NCI-H345 (cell line): ENCODE data around the gene JUND.
"Not testable (repeated sequence)": the region's sequence is repeated elsewhere in the genome, so short reads cannot be mapped to it uniquely, and the experiment has no call there.

Experiments used
- DNase-seq: peaks from one replicate; lab custom pipeline; 2025; lab: John Stamatoyannopoulos, UW

JUND gene

DNA sequence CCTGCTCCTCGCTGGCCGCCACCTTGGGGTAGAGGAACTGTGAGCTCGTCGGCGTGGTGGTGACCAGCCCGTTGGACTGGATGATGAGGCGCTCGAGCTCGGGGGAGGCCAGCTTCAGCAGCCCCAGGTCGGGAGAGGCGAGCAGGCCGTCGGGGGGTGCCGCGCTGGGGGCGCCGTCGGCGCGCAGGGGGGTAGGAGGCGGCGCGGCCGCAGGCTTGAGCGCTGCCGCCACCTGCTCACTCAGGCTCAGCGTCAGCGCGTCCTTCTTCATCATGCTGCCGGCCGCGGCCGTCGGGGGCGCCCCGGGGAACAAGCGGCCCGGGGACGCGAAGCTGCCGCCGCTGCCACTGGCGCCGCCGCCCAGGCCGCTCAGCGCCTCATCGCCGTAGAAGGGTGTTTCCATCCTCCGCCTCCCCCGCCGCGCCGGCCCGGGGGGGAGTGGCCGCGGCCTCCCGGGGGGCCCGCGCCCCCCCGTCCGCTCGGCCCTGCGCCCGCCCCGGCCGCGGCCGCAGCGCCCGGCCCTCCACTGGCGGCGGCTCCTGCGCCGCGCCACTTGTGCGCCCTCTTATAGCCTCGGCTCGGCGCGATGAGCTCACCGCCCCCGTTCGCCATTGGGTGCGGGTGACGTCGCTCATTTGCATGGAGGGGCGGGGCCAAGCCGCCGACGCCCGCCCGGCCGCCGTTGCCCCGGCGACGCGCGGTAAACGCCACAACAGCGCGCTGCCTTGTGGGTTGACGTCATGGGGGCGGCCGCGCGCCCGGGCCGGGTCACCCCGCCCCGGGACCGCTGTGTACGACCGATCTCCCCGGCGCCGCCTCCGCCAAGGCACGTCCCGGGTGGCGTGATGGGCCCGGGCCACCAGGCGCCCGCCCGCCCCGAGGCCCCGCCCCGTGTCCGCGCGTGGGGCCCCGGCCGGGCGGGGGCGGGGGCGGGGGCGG is at the start of gene JUND:
TSS of gene JUND (minus strand) at position 541 of the 939 bp plus-strand sequence. CDS start at position 403, 138 bp downstream.
- DNase-seq: peak; percentile 95

DNA sequence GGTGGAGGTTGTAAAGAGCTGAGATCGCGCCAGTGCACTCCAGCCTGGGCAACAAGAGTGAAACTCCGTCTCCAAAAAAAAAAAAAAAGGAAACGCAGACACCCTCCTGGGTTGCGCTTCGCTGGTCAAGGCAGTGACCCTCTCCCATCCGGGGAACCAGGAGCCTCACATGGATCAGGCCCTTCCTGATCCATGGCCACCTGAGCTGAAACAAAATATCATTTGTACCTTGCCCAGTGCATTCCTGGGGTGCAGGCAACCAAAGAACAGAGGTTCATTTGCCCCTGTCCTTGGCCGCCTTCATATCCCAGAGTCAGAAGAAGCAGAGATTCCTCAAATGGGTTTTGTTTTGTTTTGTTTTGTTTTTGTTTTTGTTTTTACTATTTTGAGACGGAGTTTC is 49.4 kb upstream of the JUND start:
- no peak for DNase-seq

DNA sequence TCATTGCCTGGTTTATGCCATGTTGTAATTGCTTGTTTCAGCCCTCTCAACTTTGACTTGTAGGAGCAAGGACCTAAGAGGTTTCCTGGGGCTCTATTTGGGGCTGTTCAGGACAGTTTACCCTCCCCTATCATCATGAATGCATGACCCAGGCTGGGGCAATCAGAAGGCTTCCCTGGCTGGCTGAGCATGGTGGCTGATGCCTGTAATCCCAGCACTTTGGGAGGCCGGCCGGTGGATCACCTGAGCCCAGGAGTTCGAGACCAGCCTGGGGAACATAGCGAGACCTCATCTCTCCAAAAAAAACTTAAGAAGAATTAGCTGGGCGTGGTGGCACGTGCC is 47.6 kb upstream of the JUND start:
- DNase-seq: no peak

DNA sequence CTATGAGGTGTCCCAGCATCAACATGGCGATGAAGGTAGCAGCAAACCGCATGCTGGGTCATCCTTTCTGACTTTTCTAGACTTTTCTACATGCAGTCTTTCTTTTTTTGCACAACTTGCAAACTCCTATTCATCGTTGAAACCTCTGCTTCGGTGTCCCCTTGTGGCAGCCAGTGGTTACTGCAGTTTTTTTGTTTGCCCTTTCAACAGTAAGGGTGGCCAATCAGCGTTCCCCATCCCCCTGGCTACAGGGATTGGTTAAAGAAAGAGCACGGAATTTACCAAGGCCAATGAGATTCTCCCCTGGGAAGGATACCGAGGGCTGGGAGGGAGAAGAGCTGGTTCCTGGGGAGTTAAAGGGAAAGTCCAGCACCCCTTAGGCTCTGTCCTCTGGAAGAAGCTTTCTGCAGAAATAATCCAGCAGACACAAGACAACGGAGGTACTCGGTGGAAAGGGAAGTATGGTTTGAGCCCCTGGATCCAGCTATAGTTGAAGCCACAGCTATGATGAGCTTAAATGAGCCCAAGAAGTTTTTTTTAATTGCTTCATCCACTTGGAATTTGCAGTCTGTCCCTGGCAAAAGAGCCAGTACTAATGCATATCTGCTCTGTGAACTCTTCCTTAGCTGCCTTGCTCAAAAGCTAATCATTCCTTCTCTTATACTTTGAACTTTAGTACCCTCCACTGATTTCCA is 47.1 kb upstream of the JUND start:
- peak; percentile 91 for DNase-seq

DNA sequence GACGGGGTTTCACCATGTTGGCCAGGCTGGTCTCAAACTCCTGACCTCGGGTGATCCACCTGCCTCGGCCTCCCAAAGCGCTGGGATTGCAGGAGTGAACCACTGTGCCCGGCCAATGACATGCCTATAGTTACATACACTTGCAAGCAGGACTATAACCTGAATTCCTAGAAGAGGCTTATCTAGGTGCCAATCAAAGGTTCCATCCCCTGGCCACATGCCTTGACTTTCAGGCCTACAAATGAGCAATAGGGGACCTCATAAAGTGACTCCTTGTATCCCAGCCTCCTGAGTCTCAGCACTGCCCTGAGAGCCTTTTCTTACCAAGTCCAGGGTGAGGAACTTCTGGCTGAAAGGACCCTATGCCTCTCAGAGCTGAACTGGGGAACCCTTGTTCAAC is 45.4 kb upstream of the JUND start:
- no peak for DNase-seq

DNA sequence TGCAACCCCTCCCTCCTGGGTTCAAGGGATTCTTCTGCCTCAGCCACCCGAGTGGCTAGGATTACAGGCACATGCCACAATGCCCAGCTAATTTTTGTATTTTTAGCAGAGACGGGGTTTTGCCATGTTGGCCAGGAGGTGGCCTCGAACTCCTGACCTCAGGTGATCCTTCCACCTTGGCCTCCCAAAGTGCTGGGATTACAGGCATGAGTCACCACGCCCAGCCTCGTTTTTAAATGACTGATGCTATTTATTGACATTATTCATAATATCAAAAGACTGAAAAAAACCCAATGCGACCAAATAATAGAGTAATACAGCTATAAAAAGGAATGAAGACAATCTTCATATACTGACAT is 42.9 kb upstream of the JUND start:
- not testable (repeated sequence) for DNase-seq

DNA sequence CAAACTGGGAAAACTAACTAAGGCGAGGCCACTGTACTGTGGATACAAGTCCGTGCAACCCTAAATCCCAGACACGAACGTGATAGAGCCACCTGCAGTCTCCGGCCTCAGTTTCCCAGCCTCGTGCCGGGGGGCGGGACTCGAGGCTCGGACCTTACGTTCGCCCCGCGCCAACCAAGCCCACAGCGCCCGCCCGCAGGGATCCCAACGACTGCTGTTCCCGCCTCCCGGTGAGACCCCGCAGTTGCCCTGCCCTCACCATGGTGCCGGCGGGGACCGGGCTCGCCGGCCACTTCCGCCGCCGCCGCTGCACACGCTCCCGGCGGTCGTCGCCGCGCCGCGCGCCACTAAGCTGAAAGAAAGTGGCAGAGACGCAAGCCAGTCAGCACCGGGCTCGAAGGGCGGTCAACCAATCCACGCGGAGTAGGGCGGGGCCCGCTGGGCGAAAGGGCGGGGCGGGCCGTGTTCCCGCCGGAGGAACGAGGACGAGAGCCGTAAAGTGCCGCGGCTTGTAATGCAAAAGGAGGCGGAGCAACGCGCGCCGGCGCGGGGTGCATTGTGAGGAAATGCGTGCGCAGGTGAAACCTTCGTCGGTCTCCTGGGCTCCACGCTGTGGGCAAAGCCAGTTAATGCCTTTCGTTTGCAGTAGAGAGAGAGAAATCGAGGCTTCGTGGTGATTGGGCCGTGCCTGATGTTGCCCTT is 41.5 kb upstream of the JUND start, which contains the start of gene LSM4:
TSS of gene LSM4 (minus strand) at position 318 of the 702 bp plus-strand sequence. CDS start at position 262, 56 bp downstream.
- DNase-seq: peak; percentile 98

DNA sequence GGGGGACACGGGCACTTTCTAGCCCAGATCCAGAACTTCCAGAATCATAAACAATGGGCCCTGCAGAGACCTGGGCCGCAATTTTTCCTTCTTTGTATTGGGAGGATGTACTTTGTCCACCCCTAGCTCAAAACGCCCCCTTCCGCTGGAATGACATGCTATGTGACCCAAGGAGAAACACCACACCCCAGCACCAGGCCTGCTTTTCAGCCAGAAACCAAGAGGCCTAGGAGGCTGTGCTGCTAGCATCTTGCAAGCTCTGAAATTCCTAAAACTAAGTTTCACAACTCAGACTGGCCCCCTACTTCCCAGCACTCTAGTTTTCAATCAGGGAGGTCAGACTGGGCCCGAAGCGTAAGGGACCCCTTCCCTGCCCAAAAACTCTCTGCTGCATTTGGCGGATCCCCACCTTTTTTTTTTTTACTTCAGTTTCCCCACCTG is 40.9 kb upstream of the JUND start:
- DNase-seq: no peak

DNA sequence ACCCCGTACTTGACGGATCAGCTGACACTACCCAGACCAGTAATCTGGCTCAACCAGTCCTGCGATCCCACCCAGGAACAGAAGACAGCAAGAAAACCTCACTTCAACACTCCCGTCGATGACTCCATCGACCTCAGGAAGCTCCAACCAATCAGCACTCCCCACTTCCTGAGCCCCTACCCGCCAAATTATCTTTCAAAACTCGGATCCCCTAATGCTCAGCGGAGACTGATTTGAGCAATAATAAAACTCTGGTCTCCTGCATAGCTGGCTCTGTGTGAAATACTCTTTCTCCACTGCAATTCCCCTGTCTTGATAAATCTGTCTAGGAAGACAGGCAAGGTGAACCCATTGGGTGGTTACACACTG is 40.3 kb upstream of the JUND start:
- no peak for DNase-seq

DNA sequence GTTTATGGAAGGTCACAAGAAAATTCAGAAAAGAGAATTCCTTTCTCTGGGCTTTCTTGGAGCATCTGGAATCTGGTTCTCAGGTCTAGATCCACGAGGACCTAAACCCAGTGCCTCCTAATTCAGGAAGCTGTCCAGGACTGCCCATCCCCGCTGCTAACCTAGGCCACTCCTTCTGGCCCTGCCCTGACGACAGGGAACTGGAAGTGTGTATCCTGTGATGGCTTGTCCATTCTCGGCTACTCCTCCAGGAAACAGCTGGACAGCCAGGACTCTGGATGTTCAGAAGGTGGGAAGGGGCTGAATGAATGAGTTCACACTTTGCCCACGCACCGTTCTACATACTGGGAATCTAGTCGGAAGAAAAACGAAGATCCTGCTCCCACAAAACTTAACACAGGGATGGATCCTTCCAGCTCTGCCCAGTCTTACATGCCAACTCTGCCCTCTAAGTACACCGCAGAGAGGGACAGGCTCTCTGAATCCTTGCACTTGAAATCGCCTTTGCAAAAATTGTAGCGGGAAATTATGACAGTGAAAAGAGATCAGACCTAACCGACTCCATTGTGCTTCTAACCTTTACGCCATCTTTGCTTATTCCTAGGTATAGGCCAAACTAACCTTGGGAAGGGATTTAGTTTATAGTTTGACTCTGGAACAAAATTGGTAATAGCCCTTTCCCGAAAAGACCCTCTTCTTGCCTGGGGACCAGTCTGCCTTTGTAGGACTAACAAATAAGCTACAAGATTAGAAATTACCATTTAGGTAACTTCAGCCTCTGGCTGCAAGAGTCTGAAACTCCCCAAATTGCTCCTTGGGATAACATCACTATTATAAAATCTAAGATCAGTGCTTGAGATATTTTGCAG is 39.7 kb upstream of the JUND start:
- no peak for DNase-seq

DNA sequence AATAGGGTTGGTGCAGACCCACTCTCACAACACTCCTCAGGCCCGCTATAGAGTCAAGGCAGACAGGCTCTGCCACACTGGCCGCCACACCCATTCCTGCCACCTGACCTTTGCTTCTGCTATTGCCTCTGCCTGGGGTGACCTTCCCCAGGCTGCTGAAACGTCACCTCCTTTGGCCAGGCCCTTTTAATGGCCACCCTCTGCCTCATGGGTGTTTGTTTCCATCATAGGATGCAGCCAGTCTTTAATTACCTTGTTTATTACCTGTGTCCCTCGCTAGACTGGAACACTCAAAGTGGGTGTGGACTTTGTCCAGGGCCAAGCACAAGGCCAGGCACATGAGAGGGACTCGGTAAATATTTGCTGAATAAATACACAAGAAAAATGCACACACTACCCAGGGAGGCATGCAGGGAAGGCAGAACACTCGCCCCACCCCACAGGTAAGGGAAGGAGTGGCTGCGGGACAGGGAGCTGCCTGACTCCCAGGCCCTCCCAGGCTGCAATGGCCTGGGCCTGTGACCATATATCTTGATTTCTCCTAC is 38.2 kb upstream of the JUND start:
- DNase-seq: no peak

DNA sequence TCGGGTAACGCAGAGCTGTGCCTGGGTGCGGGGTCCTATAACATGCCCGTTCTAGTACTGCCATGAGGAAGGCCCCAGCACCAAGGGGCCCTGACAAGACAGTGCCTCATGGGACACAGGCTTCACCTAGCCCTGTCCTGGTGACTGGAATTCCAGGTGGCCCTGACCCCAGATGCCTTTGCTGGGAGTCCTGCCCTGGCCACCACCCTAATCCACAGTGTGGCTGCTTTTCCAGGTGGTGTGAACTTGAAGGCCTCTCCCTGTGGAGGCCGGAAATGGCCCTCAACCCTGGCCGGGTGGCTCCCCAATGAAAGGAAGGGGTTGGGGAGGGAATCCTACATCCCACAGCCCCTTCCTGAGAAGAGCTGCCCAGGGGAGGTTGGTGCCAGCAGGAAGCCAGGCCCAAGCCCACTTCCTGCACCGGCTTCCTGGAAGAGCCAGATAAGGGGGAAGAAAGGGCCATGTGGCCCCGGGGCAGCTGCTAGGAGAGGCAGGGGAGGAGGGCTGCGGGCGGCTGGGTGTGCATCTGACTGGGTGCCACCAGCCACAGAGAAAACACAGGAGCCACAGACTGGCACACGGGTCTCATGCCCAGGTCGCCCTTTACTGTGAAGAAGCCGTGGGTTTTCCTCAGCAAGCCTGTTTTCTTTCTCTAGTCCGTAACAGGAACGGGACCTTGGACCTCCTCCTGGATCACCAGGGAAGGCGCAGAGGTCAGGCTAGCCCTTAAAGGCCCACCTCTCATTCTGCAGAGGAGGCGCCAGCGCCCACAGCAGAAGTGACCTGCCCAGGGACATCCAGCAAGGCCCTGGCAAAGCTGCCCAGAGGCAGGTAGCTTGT is 36.8 kb upstream of the JUND start:
- DNase-seq: no peak

DNA sequence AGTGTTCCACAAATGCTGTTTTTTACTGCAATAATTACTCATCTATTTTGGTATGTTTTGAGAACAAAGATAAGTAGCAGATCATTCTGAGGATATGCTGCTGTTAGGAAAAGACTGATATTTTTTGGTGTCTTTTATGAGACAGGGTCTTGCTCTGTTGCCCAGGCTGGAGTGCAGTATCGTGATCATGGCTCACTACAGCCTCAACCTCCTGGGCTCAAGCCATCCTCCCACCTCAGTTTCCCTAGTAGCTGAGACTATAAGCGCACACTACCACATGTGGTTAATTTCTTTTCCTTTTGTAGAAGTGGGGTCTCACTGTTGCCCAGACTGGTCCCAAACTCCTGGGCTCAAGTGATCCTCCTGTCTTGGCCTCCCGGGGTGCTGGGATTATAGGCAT is 32.0 kb upstream of the JUND start:
- DNase-seq: no peak

DNA sequence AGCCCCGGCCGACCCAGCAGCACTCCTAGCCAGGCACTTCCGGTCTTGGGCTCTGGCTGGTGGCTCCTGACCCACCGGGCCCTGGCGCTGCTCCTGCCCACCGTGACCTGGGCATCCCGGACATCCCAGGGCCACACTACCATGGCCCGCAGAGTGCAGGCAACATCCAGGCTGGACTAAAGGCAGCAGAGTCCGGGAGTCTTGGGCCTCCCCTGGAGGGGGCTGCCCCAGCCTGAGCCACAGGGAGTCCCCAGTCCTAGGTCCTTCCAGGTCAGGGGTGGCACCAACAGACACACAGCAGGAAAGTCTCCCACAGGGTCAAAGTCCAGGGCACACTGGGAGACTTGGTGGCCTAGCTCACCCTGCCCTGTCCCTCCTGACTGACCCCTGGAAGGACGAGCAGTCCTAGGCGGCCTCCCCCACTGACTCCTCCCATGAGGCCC is 30.7 kb upstream of the JUND start:
- no peak for DNase-seq

DNA sequence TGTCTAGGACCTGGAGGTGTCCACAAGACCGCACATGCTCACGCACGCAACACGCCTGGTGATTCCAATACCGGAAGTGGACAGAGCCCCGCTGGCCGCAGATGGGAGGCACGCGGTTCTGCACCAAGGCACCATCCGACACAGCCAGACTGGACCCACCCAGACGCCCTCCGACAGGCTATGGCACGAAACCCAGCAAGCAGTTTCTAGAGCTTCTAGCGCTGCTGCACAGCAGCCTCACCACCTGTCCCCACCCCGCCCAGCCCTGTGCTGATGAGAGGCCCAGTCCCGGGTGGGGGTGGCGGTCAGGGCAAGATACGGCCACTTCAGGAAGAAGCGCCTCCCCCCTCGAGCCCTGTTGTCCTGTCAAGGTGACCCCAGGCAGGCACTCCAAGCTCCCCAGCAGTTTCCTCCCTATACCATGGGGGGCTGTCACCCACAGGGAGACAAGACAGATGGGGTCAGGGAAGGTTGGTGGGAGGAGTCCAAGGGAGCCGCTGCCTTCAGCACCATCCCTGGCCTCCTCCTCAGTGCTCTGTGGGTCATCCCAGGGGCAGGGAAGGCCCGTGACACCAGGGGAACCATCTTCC is 30.2 kb upstream of the JUND start:
- DNase-seq: no peak

DNA sequence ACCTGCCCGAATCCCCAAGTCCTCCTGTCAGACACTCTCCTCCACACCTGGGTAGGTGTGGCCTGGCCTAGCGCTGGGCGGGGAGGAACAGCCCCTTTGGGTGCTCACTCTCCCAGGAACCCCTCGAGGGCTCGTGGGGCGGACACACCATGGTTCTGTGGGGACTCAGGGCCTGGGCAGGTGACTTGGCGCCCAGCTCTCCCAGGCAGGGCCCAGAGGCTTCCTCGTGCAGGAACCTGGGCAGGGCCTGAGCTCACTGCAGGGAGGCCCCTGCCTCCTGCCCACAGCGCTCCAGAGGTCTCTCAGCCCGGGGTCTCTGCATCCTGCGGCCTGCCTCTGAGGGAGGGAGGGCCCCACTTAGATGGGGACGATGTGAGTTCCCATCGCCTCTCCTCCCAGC is 29.5 kb upstream of the JUND start:
- no peak for DNase-seq

DNA sequence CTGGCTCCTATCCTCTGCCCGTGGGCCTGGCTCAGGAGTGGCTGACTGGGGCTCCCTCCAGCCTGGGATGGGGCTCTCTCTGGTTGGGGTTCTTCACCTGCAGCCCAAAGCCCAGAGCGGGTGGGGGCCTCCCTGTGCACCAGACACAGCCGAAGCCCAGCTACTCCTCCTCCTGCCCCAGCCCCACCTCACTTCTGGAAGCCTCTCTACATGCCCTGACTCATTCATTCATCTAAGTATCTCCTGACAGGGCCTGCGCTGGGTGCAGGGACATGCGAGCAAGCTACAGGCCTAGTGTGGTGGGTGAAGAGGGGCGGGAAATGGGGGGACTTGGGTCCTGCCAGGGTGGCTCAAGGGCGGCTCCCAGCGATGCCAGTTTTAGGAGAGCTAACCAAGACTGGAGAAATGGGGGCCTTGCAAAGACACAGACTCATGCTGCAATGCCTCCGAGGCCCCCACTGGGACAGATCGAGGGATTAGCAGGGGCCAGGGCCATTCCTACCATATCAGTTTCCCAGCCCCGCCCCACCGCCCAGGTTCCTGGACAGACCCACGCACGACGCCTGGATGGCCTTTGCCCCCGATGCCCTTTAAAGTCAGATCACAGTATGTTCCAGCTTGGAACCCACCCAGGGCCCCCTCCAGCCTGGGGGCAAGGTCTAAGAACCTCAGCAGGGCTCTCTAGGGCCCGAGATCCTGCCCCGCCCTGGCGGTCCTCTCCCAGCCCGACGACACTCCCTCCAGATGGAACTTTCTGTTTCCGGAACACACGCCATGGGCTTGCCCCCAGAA is 28.9 kb upstream of the JUND start:
- no peak for DNase-seq

DNA sequence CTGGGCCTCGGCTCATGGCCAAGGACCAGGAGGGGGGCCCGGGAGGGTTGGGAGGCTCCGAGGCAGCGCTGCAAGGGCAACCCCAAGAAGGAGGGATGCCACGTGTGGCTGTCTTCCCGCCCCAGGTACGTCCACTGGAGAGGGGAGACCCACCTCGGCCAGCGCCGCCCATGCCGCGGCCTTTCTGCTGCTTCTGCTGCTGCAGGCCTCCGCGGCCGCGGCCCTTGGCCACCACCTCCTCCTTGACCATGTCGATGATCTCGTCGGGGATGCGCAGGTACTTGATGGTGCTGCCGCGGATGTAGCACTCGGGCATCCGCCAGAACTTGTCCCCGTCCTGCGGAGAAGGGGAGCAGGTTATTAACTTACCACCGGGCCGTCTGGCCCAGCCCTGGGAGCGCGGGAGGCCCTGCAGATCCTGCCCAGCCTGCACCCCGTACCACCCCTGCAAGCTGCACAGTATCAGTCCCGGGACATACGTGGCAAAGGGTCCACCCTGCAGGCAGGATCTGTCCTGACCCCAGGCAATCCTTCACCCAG is 28.2 kb upstream of the JUND start:
- no peak for DNase-seq

DNA sequence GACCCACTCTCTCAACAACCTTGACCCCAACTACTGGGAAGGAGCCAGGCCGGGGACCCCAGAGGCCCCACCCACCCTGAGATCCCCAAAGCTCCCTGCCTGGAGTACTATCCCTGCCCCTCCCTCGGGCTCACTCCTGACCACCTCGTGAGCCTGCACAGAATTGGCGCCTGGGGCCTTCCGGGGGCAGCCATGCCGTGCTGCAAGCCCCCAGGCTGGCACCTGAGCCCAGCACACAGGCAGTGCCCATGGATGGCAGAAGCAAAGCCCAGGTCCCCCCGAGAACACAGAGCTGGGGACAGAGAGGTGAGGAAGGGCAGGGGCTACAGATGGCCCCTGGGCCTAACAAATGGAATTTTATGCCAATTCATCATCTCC is 27.5 kb upstream of the JUND start:
- no peak for DNase-seq
